ENCODE data around the gene IL25.

The IL25 gene

DNA sequence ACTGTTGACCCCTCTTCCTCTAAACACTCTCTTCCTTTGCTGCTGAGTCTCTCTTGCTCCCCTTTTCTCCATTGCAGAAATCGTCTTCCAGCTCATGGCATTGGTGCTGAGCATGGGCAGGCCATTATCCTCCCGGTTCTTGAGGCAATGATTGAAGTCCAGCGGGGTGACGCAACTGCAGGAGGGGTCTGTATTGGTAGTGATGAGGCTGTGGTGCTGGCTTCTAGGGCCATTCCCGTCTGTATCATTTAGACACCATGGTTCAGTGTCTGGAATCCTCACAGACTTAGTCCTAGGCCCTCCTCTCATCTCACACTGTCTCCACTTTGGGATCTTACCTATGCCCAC lies 19.2 kb upstream of the IL25 start:
- no peak for DNase-seq (ENCODE audit: low read depth in 3 of 3)

DNA sequence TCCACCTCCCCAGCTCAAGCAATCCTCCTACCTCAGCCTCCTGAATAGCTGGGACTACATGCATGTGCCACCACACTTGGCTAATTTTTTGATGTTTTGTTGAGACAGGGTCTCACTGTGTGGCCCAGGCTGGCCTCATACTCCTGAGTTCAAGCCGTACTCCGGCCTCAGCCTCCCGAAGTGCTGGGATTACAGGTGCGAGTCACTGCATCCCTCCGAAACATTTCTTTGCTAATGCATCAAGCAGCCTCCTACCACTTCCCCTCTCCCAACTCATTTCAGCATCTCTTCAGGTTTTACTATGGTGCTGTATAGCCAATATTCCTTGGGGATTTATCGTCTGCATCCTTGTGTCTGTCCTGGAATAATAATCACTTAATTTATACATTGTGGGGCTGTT lies 17.6 kb upstream of the IL25 start:
- no peak for DNase-seq (ENCODE audit: low read depth in 3 of 3)

DNA sequence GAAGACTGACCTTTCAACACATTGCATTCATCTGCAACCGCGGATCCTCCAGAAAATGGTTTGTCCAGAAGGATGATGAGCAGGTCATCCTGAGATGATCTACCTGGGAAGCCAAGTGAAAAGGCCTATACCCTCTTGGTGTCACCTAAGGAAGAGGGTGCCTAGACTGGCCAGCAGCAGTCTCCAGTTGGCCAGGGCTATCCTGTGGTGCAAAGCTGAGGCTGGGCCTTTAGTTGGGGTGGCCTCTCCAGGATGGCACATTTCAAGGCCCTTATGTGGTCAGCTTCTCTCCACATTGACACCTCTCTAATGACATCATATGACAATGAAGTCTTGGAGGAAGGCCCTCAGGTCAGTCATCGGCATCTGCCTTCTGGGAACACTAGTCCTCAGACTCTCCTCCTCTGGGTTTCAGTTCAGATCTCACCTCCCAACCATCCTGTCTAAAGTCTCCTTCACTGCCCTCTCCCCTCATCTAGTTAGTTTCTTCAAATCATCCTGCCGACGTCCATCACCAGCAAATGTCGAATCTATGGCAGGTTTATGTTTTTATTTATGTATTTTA lies 16.7 kb upstream of the IL25 start:
- DNase-seq (ENCODE audit: low read depth in 3 of 3): no peak

DNA sequence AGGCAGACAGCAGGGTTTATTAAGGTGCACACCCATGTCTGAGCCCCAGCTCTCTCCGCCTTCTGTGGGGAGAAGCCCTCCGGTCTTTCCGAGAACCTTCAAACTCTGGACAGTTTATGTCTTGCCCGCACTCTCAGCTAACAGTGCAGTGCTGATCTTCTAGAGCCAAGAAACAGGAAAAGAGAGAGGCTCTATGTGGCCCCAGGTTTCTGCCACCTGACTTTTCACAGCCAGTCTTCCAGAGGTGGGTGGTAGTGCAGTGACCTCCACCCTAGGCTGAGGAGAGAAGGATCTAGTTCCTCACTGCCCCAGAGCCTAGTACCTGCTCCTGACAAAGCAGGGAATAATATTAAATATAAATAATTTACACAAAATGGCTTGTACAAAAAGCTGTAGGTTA lies 15.9 kb upstream of the IL25 start:
- no peak for DNase-seq (ENCODE audit: low read depth in 3 of 3)

DNA sequence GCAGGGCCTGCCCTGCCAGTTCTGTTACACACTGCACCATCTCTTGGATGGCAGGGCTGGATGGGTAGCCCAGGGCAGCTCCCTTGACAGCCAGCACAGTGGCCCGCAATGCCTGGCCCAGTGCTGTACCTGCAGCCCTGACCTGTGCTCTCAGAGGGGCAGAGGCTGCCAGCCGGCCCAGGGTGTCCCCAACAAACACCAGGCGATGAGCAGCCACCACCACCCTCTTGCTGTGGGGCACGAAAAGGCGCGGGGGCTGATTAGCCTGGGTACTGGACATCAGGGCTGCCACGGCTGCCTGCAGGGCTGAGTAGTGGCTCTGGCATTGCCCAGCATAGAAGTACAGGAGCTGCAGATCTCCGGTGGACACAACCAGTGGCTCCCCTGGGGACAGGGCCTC lies 15.3 kb upstream of the IL25 start:
- DNase-seq (ENCODE audit: low read depth in 3 of 3): no peak

DNA sequence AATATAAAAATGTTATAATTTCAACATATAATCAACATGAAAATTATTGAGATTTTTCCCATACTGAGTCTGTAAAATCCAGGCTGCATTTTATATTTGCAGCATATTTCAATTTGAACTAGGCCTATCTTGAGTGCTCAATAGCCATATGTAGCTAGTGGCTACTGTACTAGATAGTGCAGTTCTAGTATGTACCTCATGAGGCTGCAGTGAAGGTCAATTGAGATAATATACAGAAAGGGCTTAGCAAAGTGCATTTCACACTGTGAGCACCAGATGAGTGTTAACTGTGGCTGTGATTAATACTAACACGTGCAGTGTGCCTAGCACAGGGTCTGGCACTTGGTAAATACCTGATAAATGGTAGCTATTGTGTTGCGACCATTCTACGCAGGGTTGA lies 14.6 kb upstream of the IL25 start:
- no peak for DNase-seq (ENCODE audit: low read depth in 3 of 3)

DNA sequence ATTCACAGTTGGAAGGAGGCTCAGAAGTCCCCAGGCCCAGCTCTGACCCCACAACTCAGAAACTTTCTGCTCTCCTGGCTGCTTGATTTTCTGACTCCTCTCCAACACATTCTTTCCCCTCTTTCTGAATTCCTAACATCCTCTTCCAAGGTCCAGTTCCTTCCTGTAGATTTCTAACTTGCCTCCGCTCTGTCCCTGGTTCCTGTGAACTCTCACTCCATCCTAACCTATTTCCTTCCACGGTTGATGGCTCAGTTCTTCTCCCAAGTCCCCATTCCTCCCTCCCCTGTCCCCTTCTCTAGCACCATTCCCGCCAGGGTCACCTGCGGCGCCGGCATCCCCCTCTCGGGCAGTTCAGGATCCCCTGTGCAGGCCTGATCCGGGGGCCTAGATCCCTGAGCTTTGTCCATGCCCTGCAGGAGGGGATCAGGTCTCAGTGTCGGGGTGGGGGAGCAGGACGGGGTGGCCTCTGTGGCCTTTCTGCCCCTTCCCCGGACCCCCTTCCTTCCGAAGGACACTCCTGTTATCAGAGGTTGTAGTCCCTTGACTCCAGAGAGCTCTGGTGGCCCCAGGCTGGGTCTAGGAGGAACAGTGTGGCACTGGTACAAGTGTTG lies 13.9 kb upstream of the IL25 start:
- DNase-seq (ENCODE audit: low read depth in 3 of 3): no peak

DNA sequence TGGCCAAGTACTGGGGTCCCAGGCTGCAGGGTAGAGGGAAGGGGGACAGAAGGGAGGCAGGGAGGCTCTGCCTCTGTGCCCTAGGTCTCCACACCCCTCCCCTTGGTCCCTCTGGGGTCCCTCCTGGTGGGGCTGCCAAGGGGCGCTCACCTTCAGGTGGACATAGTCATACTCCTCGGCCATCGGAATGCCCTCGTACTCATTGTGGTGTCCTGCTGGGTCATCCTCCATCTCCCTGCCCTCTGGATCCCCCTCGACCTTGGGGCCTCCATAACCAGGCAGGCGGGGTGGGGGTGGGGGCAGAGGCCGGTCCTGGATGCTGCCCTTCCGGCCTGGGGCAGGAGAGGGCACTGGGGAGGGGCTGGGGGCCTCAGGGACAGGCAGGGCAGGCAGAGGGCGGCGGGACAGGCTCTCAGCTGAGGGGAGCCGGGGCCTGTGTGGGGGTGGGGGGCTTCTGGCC lies 13.4 kb upstream of the IL25 start:
- no peak for DNase-seq (ENCODE audit: low read depth in 3 of 3)

DNA sequence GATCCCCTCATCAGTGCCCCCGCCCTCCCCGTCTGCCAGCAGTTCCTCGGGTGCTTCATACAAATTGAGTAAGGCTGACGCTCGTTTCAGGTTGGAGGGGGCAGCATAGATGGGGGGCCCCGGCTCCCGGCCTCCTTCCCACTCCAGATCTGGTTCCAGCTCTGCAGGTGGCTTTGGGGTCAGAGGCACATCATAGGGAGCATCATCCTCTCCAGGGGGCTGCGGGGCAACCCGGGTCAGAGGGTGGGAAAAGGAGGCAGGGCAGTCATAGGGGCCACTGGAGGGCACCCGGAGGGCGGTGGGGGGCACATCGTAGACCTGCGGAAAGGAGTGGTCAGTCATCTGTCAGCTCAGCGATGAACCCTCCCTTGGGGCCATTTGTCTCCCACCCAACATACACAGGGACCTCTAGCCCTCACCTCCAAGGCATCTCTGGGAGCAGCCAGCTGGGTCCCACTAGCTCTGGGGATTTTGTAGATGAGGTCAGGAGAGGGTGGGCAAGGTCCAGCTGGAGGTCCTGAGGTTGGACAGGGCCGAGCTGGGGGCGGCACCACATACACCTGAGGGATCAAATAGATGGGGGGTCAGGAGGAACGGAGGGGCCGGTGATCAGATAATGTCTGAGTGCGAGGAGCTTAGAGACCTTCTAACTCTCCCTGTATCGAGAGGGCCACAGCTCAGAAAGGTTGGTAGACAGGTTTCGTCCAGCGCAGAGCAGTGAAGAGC lies 12.7 kb upstream of the IL25 start:
- no peak for DNase-seq (ENCODE audit: low read depth in 3 of 3)

DNA sequence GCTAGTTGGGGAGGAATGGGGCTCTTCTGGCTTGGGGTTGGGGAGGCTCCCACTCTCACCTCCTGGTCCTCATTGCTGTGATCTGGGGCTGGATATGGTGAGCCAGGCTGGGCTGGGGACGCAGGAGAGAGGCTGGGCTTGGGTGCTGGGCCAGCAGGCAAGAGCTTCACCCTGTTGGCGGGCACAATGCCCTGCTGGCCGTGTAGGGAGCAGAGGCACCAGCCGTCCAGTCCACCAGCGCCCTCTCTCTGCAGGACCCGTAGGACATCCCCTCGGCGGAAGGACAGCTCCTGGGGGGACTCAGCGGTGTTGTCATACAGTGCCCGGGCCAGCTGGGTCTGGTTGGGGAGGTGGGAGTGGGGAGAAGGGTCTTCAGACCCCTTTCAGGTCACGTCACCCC lies 12.1 kb upstream of the IL25 start:
- DNase-seq (ENCODE audit: low read depth in 3 of 3): no peak

DNA sequence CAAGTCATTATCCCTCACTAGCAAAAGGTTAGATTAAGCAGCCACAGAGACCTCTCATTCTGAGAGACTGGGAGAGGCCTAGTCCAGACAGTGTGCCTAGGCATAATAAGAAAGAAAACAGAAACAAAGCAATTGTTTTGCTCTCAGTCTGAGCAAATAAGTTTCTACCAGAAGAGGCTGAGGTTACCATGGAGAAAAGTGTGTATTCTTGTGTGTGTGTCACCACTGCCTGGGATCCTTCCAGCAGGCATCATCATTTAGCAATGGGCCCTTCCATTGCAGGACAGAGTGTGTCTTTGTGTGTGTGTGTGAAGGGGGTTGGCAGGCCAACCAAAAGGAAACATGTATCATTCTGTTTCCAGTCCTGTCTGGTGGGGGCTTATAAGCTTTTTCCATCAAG lies 11.3 kb upstream of the IL25 start:
- DNase-seq (ENCODE audit: low read depth in 3 of 3): no peak

DNA sequence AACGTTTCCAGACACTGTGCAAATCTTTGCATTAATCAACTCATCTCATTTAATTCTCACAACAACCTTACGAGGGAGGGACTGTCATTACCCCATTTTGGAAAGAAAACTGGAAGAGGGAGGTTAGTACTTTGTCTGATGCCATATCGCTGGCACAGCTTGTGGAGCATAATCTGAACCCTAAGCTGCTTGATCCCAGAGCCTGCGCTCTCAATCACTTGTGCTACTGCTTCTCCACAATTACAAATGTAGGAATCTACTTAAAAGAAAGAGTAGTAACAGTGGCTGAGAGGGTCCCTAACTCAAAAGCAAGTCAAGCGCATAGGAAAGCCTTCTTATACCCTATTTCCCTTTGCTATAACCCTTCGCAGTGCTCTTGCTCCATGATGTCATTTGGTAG lies 10.8 kb upstream of the IL25 start:
- DNase-seq (ENCODE audit: low read depth in 3 of 3): no peak

DNA sequence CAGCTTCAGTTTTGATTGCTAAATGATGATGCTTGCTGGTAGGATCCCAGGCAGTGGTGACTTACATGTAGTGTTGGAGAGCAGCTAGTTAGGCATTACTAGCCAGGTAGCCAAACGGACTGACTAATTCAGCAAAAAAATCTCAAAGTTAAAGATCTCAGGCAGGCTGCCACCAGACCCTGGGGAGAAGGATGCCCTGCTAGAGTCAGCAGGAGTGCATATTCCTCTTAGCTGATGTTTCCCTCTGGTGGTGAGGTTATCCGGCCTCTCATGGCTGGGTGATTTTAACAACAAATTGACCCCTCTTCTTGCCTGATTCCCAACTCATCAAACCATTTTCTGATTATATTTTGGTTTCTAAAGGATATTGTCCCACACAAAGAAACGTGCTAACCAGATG lies 10.4 kb upstream of the IL25 start:
- DNase-seq (ENCODE audit: low read depth in 3 of 3): no peak

DNA sequence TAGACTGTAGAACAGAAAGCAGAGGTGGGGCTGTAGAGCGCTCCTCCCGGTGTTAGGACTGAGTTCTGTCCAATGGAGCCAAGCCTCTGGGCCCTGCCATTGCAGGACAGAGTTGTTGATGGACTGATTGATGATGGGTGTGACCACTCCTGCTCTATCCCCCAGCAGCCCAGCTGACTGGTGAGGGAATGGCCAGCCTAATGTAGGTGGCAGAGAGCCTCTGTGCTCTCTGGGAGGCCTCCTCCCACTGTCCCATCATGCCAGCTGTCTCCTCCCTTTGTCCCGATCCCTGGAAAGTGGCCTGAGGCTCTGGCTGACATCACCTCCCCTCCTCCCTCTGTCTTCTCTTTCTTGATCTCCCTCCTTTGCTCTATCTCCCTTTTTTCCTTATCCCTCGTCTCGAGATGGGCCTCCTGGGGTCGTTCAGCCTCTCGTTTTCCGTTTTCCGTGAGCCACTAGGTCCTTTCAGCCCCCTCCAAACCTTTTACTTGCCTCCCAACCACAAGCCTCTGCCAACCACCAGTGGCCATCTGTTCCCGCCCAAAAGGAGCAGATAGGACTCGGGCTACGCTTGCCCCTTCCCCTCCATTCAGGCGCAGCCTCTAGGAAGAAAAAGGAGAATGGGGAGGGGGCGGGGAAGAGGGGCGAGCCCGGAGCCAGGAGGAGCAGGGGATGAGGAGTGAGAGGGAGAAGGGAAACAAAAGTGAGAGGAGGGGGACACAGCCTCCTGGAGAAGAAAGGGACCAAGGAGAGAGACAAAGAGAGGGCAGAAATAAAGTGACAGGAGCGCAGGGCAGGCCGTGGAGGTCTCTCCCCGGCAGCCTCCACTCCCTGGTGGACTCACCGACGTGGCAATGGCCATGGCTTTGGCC lies 8.2 kb upstream of the IL25 start:
- no peak for DNase-seq (ENCODE audit: low read depth in 3 of 3)

DNA sequence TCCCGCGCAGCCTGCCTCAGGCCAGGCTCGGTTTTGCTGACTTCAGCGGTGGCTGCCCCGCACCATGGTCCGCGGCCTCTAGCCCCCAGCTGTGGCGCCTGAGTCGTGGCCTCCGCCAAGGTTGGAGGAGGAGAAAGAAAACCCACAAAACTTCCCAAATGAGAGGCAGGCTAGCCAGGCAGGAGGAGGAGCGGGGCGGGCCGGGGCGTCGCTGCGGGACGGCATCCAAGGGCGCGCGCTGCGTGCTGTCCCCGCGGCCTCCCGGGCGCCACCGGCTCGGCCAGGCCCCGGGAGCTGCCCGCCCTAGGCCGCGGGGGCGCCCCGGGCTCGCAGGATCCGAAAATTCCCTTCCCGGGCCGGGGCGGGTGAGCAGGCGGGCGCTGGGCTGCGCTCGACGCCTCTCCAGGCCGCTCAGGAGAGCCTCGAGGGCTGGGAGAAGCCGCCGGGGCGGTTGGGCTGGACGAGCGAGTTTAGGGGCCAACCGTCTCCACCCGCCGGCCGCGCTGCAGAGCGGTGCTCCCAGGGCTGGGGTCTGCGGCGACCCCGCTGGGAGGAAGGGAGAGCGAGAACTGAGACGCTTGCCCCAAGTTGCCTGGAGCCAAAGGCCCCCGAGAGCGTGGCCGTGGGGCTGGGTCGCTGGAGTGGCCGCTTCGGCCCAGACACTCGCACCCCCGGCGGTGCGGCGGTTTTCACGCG lies 7.4 kb upstream of the IL25 start, which contains the start of gene EFS:
EFS (minus strand) TSS at position 137 of the 696 bp plus-strand sequence. CDS start 147 bp downstream, outside the sequence.
- no peak for DNase-seq (ENCODE audit: low read depth in 3 of 3)

DNA sequence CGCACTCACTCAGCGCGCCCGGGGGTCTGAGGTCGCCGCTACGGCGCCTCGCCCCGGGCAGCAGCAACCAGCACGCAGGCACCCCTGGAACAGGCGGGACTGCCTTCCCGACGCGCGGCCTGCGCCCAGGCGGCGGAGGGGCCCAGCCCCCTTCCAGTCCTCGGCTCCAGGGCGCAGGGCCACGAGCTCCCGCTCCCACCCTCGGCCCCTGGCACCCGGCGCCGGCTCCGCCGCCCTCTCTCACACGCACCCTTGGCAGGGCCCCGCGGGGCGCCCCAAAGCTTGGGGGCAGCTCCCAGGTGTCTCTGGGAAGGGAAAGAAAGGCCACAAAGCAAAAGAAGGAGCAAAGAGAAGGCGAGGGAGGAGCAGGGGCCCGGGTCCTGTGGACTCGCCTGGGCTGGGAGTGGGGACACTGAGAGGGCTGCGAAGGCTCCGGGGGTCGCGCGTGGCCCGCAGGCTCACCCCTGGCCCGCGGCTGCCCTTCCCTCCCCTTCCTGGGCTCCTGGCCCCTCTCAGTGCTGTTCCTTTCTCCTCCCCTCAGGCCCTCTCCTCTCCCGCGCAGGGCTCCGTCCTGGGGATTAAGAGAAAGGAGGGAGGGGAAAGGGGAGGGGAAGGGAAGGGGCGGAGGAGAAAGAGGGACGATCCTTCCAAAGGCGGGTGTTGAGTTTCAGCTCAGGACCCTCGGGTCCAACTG lies 6.7 kb upstream of the IL25 start:
- DNase-seq (ENCODE audit: low read depth in 3 of 3): no peak

DNA sequence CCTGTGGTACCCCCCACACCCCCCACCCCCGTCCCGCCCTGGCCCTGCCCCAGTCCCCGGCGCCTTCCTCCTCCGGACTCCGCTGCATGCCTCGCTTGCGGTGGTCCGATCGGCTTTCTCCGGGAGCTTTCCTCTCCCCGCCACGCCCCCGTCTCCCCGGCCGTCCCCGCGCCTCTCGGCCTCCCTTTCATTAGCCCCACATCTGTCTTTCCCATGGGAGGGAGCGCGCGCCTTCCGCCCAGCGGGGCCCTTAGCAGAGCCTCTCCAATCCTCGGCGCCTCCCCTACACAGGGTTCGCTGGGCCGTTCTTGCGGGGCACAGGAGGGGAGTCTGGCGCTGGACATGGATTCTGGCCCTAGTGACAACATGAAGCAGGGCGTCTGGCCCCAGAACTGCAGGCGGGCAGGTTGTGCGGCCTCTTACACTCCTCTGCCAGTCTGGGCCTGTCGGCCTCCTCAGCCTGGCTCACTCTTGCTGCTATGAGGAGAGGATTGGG lies 6.1 kb upstream of the IL25 start:
- no peak for DNase-seq (ENCODE audit: low read depth in 3 of 3)

DNA sequence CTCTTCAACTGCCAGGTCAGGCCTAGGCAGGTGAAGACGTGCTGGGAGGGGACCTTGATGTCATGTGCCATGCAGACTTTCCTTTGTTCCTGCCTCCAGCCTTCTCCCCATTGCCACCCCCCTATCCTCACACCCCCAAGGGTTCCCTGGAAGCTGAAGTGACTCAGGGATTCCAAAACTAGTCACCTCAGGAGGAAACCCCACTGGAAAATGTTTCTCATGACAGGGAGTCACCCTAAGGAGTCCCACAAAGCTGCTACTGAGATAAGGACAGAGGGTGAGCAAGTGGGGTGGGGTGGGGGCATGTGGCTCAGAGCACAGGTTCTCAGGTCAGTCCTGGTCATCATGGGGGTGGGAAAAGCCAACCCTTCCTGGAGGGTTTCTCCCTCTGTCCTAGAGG lies 2.4 kb upstream of the IL25 start:
- no peak for DNase-seq (ENCODE audit: low read depth in 3 of 3)

DNA sequence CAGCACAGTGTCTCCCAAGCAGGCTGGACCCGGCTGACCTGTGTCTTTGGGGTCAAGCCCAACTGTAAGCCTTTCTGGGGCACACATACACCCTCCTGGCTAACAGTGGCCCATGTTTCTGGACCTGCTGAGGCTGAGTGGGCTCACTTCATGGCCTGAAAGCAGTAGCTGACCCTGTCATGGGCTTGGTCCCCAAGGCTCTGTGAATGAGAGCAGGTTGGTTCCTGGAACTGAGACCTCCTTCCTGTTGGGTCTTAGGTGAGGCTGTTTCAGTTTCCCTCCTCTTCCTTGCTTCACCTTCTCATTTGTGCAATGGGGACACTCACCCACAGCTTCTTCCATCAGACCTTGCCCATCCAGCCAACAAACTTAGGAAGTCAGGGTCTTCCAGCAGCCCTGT lies 744 bp upstream of the IL25 start:
- no peak for DNase-seq (ENCODE audit: low read depth in 3 of 3)

DNA sequence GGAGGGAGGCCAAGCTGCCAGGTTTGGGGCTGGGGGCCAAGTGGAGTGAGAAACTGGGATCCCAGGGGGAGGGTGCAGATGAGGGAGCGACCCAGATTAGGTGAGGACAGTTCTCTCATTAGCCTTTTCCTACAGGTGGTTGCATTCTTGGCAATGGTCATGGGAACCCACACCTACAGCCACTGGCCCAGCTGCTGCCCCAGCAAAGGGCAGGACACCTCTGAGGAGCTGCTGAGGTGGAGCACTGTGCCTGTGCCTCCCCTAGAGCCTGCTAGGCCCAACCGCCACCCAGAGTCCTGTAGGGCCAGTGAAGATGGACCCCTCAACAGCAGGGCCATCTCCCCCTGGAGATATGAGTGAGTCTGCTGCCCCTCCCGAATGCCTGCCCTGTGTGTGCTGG lies 432 bp downstream of the IL25 start:
- DNase-seq (ENCODE audit: low read depth in 3 of 3): no peak

All from stimulated activated CD4-positive, alpha-beta T cell treated with anti-CD3 and anti-CD28 coated beads, TNF-alpha, amount 100 ng/mL, for 4 hours (primary cell).